ENCODE results near the gene ZFC3H1. TPM values are rescaled to one million over a fixed set of nuclear protein-coding genes. Genes with fewer than 3 reads are reported as not detected.

Gene ZFC3H1
- total and polyA plus RNA-seq, 9 of the 15 experiments (the other 6 are each of a cell fraction or from before 2014, with no cell fraction given) = 14.8 to 80.5 (median 22.1) TPM

DNA sequence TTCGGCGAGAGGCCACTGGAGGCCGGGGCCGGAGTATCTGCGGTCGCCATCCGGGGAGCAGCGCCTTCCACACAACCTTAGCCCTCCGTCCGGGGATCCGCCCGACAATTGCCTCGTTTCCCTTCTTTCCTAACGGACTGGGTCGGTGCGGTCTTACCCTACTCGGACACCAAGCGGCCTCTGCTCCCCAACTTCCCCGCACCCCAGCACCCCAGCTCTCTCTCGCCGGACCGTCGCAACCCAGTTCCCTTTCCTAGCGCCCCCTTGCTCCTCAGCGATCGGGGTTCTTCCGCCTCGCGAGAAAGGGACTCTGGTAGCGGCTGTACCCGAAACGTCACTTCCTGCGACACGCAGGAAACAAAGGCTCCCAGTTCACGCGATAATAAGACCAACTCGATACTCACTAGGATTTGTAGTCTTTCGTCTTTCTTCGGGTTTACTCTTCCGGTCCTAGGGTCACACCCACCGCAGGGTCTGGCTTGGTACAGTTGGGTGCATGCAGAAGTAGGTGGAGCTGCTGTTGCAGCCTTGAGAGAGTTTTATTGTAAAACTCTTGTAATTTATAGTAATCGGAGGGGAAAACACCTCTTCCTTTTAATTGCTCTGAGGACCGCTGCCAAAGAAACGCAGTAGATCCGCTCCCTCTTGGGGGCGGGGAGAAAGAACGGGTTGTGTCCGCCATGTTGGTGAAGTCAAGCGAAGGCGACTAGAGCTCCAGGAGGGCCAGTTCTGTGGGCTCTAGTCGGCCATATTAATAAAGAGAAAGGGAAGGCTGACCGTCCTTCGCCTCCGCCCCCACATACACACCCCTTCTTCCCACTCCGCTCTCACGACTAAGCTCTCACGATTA is at the start of gene ZFC3H1, which contains the start of gene THAP2 (continued):
- no peak for TF ChIP-seq NFATC3 (IDR thresholded peaks at IDR 0.05)
- TF ChIP-seq ZNF76 (CRISPR knock-in tag; IDR thresholded peaks at IDR 0.05; ENCODE audit: borderline replicate concordance) = no peak
- no peak for TF ChIP-seq ZNF175 (CRISPR knock-in tag; IDR thresholded peaks at IDR 0.05; ENCODE audit: low read depth)
- 0 out of 2 replicates have a peak, but pooled peaks have one; percentile 20 for TF ChIP-seq RB1 (IDR thresholded peaks at IDR 0.05; ENCODE audit: low read depth)
- TF ChIP-seq FOXP1 (CRISPR knock-in tag; IDR thresholded peaks at IDR 0.05) = no peak; the same call in 1 of the 2 replicates
- no peak for TF ChIP-seq DDX20 (tag; IDR thresholded peaks at IDR 0.05; ENCODE audit: low read depth)
- no peak for TF ChIP-seq MCM2 (IDR thresholded peaks at IDR 0.05; ENCODE audit: low read depth)
- TF ChIP-seq DPF2 (IDR thresholded peaks at IDR 0.05) = peak; percentile 15; the same call in 1 of the 2 replicates
- no peak for TF ChIP-seq HOXB6 (CRISPR knock-in tag; IDR thresholded peaks at IDR 0.05; ENCODE audit: borderline replicate concordance)
- TF ChIP-seq ETV5 (CRISPR knock-in tag; IDR thresholded peaks at IDR 0.05; ENCODE audit: low read depth) = no peak; the same call in 1 of the 2 replicates
- TF ChIP-seq GTF2E2 (tag; IDR thresholded peaks at IDR 0.05) = peak; percentile 84
- TF ChIP-seq BACH1 (tag; IDR thresholded peaks at IDR 0.05) = peak; percentile 77; the same call in 1 of the 2 replicates
- no peak for TF ChIP-seq HMGN3 (IDR thresholded peaks at IDR 0.05; ENCODE audit: borderline replicate concordance, extremely low read depth, insufficient read length, low read depth, low read length)
- no peak for TF ChIP-seq RBM34 (IDR thresholded peaks at IDR 0.05; ENCODE audit: borderline replicate concordance, insufficient read depth, low read length)
- peak; percentile 91; the same call in 1 of the 2 replicates for TF ChIP-seq ZNF644 (tag; IDR thresholded peaks at IDR 0.05; ENCODE audit: low read depth)
- TF ChIP-seq EHMT2 (IDR thresholded peaks at IDR 0.05) = peak; percentile 67
- TF ChIP-seq ZNF134 (CRISPR knock-in tag; conservative IDR thresholded peaks at IDR 0.05) = 0 out of 2 replicates have a peak, but pooled peaks have one; percentile 8
- no peak for TF ChIP-seq ZNF347 (CRISPR knock-in tag; IDR thresholded peaks at IDR 0.05; ENCODE audit: low read depth)
- 0 out of 2 replicates have a peak, but pooled peaks have one; percentile 36 for TF ChIP-seq LARP7 (IDR thresholded peaks at IDR 0.05)
- TF ChIP-seq NFIX (CRISPR knock-in tag; IDR thresholded peaks at IDR 0.05; ENCODE audit: low read depth) = no peak
- TF ChIP-seq HDAC2 (IDR thresholded peaks at IDR 0.05) = no peak; the same call in none of the 2 replicates

All from K562 (cell line).